Measurements from ENCODE around the gene RHO.

DNA sequence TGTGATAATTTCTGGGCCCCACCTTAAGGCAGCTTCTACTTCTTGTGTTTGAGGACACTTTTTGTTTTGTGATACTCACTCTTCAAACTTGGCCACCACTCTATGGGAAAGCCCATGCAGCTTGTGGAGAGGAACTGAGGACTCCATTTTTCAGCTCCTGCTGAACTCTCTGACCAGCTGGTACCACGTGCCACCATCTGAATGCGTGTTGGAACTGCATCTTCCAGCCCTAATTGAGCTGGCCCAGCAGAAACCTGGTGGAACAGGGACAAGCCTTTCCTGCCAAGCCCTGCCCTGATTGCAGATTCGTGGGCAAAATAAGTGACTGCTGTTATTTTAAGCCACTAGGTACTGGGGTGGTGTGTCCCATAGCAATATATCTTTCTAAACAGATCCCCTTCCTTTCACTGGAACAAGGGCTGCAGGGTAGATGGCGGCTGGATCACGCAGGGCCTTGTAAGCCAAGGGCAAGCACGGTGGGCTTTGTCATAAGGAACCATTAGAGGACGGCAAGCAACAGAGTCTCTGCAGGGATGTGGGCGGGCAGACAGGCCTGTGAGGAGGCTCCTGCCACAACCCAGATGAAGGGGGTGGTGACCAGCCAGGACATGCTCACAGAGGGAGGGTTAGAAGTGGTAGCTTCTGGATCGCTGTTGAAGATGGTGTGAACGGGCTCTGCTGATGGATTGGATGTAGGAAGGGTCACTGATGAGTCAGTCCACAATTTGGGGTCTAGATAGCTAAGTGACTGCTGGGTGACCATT, 24.0 kb downstream of the RHO start:
- TF ChIP-seq, protein P1, sequence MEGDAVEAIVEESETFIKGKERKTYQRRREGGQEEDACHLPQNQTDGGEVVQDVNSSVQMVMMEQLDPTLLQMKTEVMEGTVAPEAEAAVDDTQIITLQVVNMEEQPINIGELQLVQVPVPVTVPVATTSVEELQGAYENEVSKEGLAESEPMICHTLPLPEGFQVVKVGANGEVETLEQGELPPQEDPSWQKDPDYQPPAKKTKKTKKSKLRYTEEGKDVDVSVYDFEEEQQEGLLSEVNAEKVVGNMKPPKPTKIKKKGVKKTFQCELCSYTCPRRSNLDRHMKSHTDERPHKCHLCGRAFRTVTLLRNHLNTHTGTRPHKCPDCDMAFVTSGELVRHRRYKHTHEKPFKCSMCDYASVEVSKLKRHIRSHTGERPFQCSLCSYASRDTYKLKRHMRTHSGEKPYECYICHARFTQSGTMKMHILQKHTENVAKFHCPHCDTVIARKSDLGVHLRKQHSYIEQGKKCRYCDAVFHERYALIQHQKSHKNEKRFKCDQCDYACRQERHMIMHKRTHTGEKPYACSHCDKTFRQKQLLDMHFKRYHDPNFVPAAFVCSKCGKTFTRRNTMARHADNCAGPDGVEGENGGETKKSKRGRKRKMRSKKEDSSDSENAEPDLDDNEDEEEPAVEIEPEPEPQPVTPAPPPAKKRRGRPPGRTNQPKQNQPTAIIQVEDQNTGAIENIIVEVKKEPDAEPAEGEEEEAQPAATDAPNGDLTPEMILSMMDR (IDR thresholded peaks at IDR 0.05; ENCODE audit: borderline replicate concordance, extremely low read depth, low read length, poor library complexity, severe bottlenecking), result no peak
- no peak for TF ChIP-seq EZH2 (IDR thresholded peaks at IDR 0.05; ENCODE audit: borderline replicate concordance, low read depth, low read length, severe bottlenecking)
